RWPE1 (cell line): ENCODE measurements around the gene TNFRSF21.

Experiments used
- CTCF ChIA-PET: fragments of 350-600 bp; sonication (Branson Sonifier 250); formaldehyde crosslinking; extraction: SDS; loops from one replicate; lab custom pipeline; 2021; lab: Yijun Ruan, JAX
- POLR2A ChIA-PET: fragments of 400-600 bp; formaldehyde crosslinking; extraction: SDS; loops from one replicate; lab custom pipeline; 2020; ENCODE audit warnings: antibody characterized with exemption; ENCODE audit not compliant: low non-redundant PET; lab: Yijun Ruan, JAX
- DNase-seq: peaks from one replicate; pipeline ENCODE4 v3.0.0; 2012; ENCODE audit warnings: low spot score
- H3K27ac ChIP-seq: fragments of 450-650 bp; 2 replicates; pipeline ENCODE4 v1.5.1; 2017
- CTCF ChIP-seq: fragments of 450-650 bp; conservative IDR thresholded peaks from 2 replicates; pipeline ENCODE4 v1.5.1; 2017; ENCODE audit warnings: low read depth, mild to moderate bottlenecking

TNFRSF21 gene

GRCh38 chr6:47258724-47259347 is 50.9 kb downstream of the TNFRSF21 start:
- POLR2A ChIA-PET, result no interaction called here
- no peak overlapping the region for H3K27ac ChIP-seq
- no peak for TF ChIP-seq CTCF
- DNase-seq, result no peak
- CTCF ChIA-PET, result no interaction called here

DNA sequence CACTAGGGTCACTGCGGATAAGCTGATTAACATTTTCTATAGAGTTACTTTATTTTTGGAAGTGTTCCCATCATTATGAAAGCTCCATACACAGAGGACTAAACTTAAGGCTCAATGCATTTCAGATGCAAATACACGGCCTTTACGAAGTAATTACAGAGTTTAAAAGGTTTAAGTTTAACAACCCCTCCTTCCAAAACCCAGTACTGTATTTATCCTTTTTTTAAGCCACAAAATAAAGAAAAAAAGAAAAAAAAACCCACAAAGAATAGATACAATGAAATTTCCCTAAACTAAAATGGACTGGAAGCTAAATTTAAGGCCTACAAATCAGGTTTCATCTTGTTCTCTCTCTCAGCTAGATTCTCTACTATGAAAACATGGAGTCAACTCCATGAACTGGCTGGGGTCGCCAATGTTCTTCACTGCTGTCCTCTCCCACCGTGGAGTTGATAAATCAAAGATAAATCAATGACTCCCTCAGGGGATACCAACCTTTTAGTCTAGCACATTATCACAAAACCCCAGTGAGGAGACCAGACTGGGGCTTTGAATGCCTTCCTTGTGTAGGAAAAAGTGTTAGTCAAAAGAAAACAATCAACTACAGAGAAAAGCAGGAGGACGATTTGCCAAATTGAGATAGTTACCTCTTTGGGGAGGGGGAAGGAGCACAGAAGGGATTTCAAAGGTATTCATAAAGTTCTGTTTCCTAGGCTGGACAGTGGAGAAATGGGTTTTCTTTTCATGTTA is 52.5 kb downstream of the TNFRSF21 start:
- ChIA-PET POLR2A (no interaction called here), CTCF (interaction anchor here (0.7 kb wide), 1 partner anchor 13 kb away, joined by 3 read pairs; no protein-coding TSS in a partner anchor)
- no peak for DNase-seq
- H3K27ac ChIP-seq, result no peak overlapping the region
- no peak for TF ChIP-seq CTCF

DNA sequence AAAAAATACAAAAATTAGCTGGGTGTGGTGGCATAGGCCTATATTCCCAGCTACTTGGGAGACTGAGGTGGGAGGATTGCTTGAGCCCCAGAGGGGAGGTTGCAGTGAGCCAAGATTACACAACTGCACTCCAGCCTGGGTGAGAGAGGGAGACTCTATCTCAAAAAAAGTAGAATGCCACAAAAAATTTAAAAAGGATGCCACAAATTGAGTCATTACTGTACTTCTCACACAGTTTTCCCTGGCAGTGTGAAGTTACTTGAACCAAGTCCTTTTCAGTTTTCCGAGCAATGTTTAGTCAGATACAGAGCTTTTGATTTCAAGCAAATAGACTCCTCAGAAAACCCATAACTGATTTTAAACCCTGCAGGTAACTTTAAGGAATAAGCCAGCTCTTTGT is 53.3 kb downstream of the TNFRSF21 start:
- TF ChIP-seq CTCF, result no peak
- POLR2A ChIA-PET, result no interaction called here
- CTCF ChIA-PET, result no interaction called here
- H3K27ac ChIP-seq, result no peak overlapping the region
- no peak for DNase-seq

DNA sequence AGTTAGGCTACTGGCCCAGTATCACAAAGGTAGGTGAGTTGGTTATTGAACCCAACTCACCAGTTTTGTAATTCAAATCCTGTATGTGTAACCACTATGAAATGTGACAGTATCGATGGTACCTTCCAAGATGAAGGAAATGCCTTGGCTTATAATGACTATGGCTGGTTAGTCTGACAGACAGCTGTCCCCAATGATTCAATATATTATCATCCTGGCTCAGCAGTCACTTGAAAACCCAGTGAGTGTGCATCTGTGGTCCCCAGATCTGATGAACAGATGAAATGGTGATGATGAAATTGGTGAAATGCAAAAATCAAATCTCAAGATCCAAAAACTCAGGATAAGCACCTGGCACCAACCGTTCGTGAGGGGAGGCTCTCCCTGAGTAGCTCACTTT is 54.8 kb downstream of the TNFRSF21 start:
- TF ChIP-seq CTCF, result no peak
- H3K27ac ChIP-seq, result no peak overlapping the region
- DNase-seq, result no peak
- POLR2A ChIA-PET, result no interaction called here
- CTCF ChIA-PET, result interaction anchor here (0.6 kb wide), 1 partner anchor 189 kb away, joined by 3 read pairs; no protein-coding TSS in a partner anchor

DNA sequence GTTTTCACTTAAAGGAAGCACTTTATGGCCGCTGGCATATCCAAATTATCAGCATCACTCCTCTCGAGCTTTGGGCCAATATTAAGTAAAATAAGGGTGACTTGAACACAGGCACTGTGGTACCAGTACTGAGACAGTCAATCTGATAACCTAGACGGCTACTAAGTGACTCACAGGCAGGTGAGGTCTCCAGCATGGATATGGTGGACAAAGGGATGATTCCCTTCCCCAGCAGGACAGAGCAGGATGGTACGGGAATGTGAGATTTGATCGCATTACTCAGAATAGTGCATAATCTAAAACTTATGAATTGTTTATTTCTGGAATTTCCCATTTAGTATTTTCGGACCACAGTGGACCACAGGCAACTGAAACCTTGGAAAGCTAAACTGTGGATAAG is 55.7 kb downstream of the TNFRSF21 start:
- CTCF ChIA-PET, result no interaction called here
- TF ChIP-seq CTCF, result no peak
- POLR2A ChIA-PET, result no interaction called here
- no peak overlapping the region for H3K27ac ChIP-seq
- DNase-seq, result no peak

DNA sequence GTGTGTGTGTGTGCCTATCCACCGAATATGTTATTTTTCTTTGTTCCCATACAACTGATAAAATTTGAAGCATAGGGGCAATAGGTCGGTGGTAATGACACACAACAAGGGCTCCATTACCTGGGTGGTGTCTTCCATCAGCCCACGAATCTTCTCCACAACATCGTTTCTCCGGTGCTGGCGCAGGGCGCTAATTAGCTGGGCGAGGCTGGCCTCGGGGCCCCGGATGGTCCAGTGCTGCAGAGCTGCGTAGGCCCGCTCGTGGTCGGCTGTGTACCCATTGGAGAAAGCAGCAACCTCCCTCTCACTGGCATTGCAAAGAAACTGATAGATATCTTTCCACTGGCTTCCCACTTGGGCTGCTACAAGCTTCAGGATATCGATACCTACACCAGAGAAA is 56.6 kb downstream of the TNFRSF21 start:
- no peak overlapping the region for H3K27ac ChIP-seq
- ChIA-PET CTCF (no interaction called here), POLR2A (no interaction called here)
- TF ChIP-seq CTCF, result no peak
- DNase-seq, result no peak
